DND-41 (cell line): ENCODE results near the gene MARCKSL1.

Experiments used
- ATAC-seq: fragments of 200-7000 bp; cut with Tn5 transposase; 3 replicates; pipeline ENCODE4 v1.9.1; 2021; ENCODE audit warnings: low read depth; ENCODE audit not compliant: insufficient read depth
- DNase-seq: peaks from one replicate; pipeline ENCODE4 v3.0.0-alpha.2; 2020
- H2AFZ ChIP-seq: 2 replicates; pipeline ENCODE4 v1.6.0; 2012; ENCODE audit warnings: low read depth, low read length
- H3K27ac ChIP-seq: 2 replicates; pipeline ENCODE4 v1.5.1; 2012; ENCODE audit warnings: low read length, inconsistent platforms
- H3K27me3 ChIP-seq: fragments of 200-600 bp; sonication (generic); 2 replicates; pipeline ENCODE4 v1.6.0; 2012; ENCODE audit warnings: low read length, mild to moderate bottlenecking, inconsistent platforms; ENCODE audit not compliant: insufficient read depth, poor library complexity
- H3K36me3 ChIP-seq: 2 replicates; pipeline ENCODE4 v1.5.1; 2012; ENCODE audit warnings: low read length, inconsistent platforms; ENCODE audit not compliant: insufficient read depth
- H3K4me1 ChIP-seq: 2 replicates; pipeline ENCODE4 v1.5.1; 2012; ENCODE audit warnings: mild to moderate bottlenecking, low read length; ENCODE audit not compliant: insufficient read depth
- H3K4me2 ChIP-seq: 2 replicates; pipeline ENCODE4 v1.6.0; 2012; ENCODE audit warnings: mild to moderate bottlenecking, moderate library complexity, low read length, inconsistent platforms; ENCODE audit not compliant: insufficient read depth
- H3K4me3 ChIP-seq, 2 experiments: fragments of 200-600 bp in 1 of 2; shearing (Covaris generic) in 1 of 2; 2 replicates each; pipeline ENCODE4 v1.5.1; 2012 to 2016; ENCODE audit warnings: inconsistent platforms in 2 of 2, low read length in 2 of 2, mild to moderate bottlenecking in 2 of 2, low read depth in 1 of 2, moderate library complexity in 1 of 2
- H3K79me2 ChIP-seq: 2 replicates; pipeline ENCODE4 v1.6.0; 2012; ENCODE audit warnings: low read length, inconsistent platforms; ENCODE audit not compliant: insufficient read depth
- H3K9ac ChIP-seq: 2 replicates; pipeline ENCODE4 v1.6.0; 2012; ENCODE audit warnings: low read depth, mild to moderate bottlenecking, inconsistent platforms, low read length, moderate library complexity
- H3K9me3 ChIP-seq: 2 replicates; pipeline ENCODE4 v1.5.1; 2012; ENCODE audit warnings: low read length, moderate library complexity, mild to moderate bottlenecking, inconsistent platforms; ENCODE audit not compliant: insufficient read depth, severe bottlenecking
- H4K20me1 ChIP-seq: 2 replicates; pipeline ENCODE4 v1.6.0; 2012; ENCODE audit warnings: low read length; ENCODE audit not compliant: insufficient read depth
- EZH2 ChIP-seq: IDR thresholded peaks from 3 replicates; pipeline ENCODE4 v1.6.1; 2012; ENCODE audit warnings: borderline replicate concordance, low read depth, mild to moderate bottlenecking, moderate library complexity, low read length, inconsistent platforms; ENCODE audit not compliant: severe bottlenecking
- TF ChIP-seq, protein P1 (sequence below): IDR thresholded peaks from 2 replicates; pipeline ENCODE4 v1.5.1; 2012; ENCODE audit warnings: borderline replicate concordance, low read length, moderate library complexity, mild to moderate bottlenecking; ENCODE audit not compliant: poor library complexity, severe bottlenecking; ENCODE audit errors: extremely low read depth

Gene MARCKSL1

DNA sequence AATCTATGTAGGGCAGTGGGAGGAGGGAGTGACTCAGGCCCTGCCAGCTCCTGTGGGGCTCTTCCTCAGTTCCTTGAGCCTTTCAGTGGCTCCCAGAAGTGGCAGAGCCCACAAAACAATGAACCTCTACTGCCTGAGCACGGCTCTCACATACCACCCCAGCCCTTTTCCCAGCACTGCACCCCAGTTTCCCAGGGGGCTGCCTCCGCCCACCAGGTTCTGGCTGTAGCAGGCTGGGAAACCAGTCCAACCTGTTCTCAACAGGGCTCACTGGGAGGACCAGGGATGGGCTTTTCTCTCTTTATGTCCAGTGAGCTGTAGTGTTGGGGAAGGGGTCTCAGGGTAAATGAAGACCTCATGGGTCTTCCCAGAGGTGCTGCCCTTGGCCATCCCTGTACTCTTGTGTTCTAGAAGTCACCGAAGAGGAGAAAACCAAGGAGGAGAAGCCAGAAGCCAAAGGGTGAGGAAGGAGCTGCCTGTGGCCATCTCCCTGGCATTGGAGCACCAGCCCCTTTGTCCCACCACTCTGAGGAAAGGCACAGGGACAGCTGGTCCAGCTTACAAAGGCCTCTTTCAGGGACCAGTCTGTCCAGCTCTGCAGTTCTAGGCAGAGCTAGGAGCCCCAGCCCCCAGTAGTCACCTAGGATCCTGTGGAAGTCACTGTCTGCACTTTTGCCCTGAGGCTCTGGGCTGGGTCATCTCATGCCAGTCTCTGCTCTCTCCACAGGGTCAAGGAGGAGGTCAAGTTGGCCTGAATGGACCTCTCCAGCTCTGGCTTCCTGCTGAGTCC lies 3.5 kb downstream of the MARCKSL1 start:
- no peak overlapping the region; the same call in 1 of the 2 replicates for H3K9ac ChIP-seq
- DNase-seq, result peak; percentile 20
- peaks cover 60% of the 10 kb centered on the region for H4K20me1 ChIP-seq
- peak overlapping the region; percentile 94; the same call in 1 of the 2 replicates for H3K4me2 ChIP-seq
- H3K27me3 ChIP-seq, result no peaks in the 10 kb centered on the region
- peaks cover 46% of the 10 kb centered on the region for H3K79me2 ChIP-seq
- no peak overlapping the region for H2AFZ ChIP-seq
- H3K36me3 ChIP-seq, result peaks cover 76% of the 10 kb centered on the region
- TF ChIP-seq EZH2, result no peak
- TF ChIP-seq, protein P1, sequence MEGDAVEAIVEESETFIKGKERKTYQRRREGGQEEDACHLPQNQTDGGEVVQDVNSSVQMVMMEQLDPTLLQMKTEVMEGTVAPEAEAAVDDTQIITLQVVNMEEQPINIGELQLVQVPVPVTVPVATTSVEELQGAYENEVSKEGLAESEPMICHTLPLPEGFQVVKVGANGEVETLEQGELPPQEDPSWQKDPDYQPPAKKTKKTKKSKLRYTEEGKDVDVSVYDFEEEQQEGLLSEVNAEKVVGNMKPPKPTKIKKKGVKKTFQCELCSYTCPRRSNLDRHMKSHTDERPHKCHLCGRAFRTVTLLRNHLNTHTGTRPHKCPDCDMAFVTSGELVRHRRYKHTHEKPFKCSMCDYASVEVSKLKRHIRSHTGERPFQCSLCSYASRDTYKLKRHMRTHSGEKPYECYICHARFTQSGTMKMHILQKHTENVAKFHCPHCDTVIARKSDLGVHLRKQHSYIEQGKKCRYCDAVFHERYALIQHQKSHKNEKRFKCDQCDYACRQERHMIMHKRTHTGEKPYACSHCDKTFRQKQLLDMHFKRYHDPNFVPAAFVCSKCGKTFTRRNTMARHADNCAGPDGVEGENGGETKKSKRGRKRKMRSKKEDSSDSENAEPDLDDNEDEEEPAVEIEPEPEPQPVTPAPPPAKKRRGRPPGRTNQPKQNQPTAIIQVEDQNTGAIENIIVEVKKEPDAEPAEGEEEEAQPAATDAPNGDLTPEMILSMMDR, result no peak
- ATAC-seq, result no peak
- H3K27ac ChIP-seq, result 0 out of 2 replicates have a peak overlapping the region, but pooled peaks have one; percentile 23
- no peaks in the 10 kb centered on the region for H3K9me3 ChIP-seq
- H3K4me3 ChIP-seq, result no peak overlapping the region
- H3K4me1 ChIP-seq, result peaks cover 35% of the 10 kb centered on the region

DNA sequence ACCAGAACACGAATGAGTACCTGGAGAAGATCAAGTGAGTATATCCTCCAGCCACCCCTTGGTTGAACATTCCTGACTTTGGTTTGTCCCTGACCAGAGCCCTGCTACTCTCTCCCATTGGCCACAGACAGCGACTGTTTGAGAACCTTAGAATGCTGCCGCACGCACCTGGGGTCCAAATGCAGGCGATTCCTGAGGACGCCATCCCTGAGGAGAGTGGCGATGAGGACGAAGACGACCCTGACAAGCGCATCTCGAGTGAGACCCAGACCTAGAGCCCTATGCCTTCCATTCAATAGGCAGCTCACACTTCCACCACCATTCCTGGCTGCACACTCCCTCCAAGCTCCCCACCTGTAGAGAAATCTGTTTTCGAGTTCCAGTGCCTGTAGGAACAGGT lies 4.5 kb downstream of the MARCKSL1 start:
- H3K36me3 ChIP-seq, result peaks cover 85% of the 10 kb centered on the region
- no peak for DNase-seq

DNA sequence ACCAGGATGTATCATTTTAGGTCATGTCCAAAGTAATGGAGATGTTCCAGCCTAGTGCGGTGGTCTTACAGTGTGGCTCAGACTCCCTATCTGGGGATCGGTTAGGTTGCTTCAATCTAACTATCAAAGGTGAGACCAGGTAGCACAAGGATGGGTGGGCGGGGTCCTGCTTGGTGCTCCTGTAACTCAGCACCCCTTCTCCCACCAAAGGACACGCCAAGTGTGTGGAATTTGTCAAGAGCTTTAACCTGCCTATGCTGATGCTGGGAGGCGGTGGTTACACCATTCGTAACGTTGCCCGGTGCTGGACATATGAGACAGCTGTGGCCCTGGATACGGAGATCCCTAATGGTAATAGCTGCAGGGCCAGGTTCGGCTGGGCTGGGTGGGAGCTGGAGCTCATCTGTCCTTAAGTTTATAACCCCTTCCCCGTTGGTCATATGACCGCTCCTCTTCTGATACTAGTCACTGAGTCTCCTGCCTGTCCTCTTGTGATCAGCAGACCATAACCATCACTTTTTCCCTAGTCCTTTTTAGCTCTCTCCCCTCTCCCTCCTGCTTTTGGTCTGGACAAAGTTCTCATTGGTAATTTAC lies 5.4 kb downstream of the MARCKSL1 start:
- Histone ChIP-seq H3K4me3 (no peak overlapping the region), H3K9me3 (no peaks in the 10 kb centered on the region), H3K79me2 (peaks cover 43% of the 10 kb centered on the region), H3K4me1 (peaks cover 21% of the 10 kb centered on the region), H3K36me3 (peaks cover 92% of the 10 kb centered on the region), H2AFZ (no peak overlapping the region), H3K4me2 (no peak overlapping the region), H4K20me1 (peaks cover 51% of the 10 kb centered on the region), H3K27ac (no peak overlapping the region), H3K9ac (no peak overlapping the region), H3K27me3 (no peaks in the 10 kb centered on the region)
- DNase-seq (no peak), ATAC-seq (no peak)
- TF ChIP-seq, protein P1, result no peak
- TF ChIP-seq EZH2, result no peak

More for the DNA sequence above, 4.5 kb downstream of the MARCKSL1 start:
- Histone ChIP-seq H3K9ac (no peak overlapping the region), H3K27ac (no peak overlapping the region), H2AFZ (no peak overlapping the region), H3K9me3 (no peaks in the 10 kb centered on the region), H3K27me3 (no peaks in the 10 kb centered on the region), H3K4me3 (no peak overlapping the region), H4K20me1 (peaks cover 53% of the 10 kb centered on the region), H3K4me1 (peaks cover 25% of the 10 kb centered on the region), H3K4me2 (no peak overlapping the region), H3K79me2 (peaks cover 46% of the 10 kb centered on the region)
- ATAC-seq, result no peak
- no peak for TF ChIP-seq EZH2
- TF ChIP-seq, protein P1, result no peak
